GM12875 (cell line): ENCODE results near the gene SLC35F3.

ENCODE experiments used
- H3K4me3 ChIP-seq: one replicate; pipeline ENCODE4 v1.5.1; 2011; ENCODE audit warnings: low read depth, low read length, control low read depth
- TF ChIP-seq, protein P1 (sequence below): IDR thresholded peaks from 2 replicates; pipeline ENCODE4 v1.5.1; 2011; ENCODE audit warnings: low read depth, mild to moderate bottlenecking, control low read depth, inconsistent platforms, low read length, moderate library complexity, borderline replicate concordance; ENCODE audit not compliant: insufficient read depth

SLC35F3 gene

GRCh38 chr1:233946724-233947123 is 42.2 kb downstream of the SLC35F3 start:
- H3K4me3 ChIP-seq: no peak overlapping the region
- TF ChIP-seq, protein P1, sequence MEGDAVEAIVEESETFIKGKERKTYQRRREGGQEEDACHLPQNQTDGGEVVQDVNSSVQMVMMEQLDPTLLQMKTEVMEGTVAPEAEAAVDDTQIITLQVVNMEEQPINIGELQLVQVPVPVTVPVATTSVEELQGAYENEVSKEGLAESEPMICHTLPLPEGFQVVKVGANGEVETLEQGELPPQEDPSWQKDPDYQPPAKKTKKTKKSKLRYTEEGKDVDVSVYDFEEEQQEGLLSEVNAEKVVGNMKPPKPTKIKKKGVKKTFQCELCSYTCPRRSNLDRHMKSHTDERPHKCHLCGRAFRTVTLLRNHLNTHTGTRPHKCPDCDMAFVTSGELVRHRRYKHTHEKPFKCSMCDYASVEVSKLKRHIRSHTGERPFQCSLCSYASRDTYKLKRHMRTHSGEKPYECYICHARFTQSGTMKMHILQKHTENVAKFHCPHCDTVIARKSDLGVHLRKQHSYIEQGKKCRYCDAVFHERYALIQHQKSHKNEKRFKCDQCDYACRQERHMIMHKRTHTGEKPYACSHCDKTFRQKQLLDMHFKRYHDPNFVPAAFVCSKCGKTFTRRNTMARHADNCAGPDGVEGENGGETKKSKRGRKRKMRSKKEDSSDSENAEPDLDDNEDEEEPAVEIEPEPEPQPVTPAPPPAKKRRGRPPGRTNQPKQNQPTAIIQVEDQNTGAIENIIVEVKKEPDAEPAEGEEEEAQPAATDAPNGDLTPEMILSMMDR: no peak

DNA sequence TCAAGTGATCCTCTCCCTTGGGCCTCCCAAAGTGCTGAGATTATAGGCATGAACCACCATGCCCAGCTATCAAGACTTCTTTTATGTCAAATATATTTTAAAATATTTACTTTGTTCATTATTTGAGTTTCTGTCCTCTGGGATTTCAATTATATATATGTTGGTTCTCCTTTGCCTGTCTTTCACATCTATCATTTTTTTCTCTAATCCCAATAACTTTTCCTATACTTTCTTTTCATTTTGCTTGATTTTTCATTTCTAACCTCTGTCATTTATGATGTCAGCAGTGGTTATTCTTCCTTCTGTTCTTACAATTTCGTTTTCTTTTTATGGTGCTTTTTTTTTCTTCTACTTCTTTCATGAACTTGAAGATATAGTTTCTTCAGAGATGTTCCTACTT is 47.3 kb downstream of the SLC35F3 start:
- TF ChIP-seq, protein P1: no peak
- no peak overlapping the region for H3K4me3 ChIP-seq

DNA sequence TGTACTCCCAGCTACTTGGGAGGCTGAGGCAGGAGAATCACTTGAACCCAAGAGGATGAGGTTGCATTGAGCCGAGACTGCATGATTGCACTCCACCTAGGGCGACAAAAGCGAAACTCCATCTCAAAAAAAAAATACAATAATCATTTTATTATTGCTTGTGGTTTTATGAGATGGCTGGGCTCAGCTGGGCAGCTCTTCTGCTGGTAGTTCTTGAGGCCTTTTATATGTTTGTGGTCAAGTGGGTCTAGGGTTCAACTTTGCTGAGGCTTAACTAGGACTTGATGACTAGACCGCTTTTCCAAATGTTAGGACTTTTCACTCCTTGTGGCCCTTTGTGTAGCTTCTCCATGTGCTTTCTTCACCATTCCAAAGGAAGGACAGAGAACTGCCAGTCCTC is 53.2 kb downstream of the SLC35F3 start:
- TF ChIP-seq, protein P1: no peak
- H3K4me3 ChIP-seq: no peak overlapping the region

- TF ChIP-seq, protein P1: no peak
These were observed 54.6 kb downstream of the SLC35F3 start for GRCh38 chr1:233959102-233959501.

GRCh38 chr1:233959971-233960370 is 55.5 kb downstream of the SLC35F3 start:
- no peak overlapping the region for H3K4me3 ChIP-seq
- TF ChIP-seq, protein P1: no peak

More at GRCh38 chr1:233959102-233959501, 54.6 kb downstream of the SLC35F3 start:
- no peak overlapping the region for H3K4me3 ChIP-seq

GRCh38 chr1:233960386-233960785 is 55.9 kb downstream of the SLC35F3 start:
- TF ChIP-seq, protein P1: no peak
- H3K4me3 ChIP-seq: no peak overlapping the region

- TF ChIP-seq, protein P1: no peak
- no peak overlapping the region for H3K4me3 ChIP-seq
These were observed 58.4 kb downstream of the SLC35F3 start for GRCh38 chr1:233962878-233963277.
